HG03196 (cell line): ENCODE measurements around the gene PRKN.

Source experiments
- ATAC-seq: cut with Tn5 transposase; IDR thresholded peaks from one replicate; pipeline ENCODE4 v1.9.1; 2021; ENCODE audit not compliant: unreplicated experiment

The PRKN gene

GRCh38 chr6:162621246-162621645 lies 106.3 kb downstream of the PRKN start:
- ATAC-seq, result no peak

GRCh38 chr6:162620073-162620472 lies 107.5 kb downstream of the PRKN start:
- ATAC-seq, result no peak

GRCh38 chr6:162618448-162619002 lies 109.0 kb downstream of the PRKN start:
- no peak for ATAC-seq

- ATAC-seq, result no peak
These were observed 112.4 kb downstream of the PRKN start for GRCh38 chr6:162615016-162615705.

GRCh38 chr6:162613310-162613709 lies 114.3 kb downstream of the PRKN start:
- ATAC-seq, result no peak

- no peak for ATAC-seq
These were observed 115.0 kb downstream of the PRKN start for GRCh38 chr6:162612613-162613012.

GRCh38 chr6:162610351-162610750 lies 117.2 kb downstream of the PRKN start:
- ATAC-seq, result no peak

GRCh38 chr6:162605881-162606280 lies 121.7 kb downstream of the PRKN start:
- no peak for ATAC-seq

GRCh38 chr6:162603231-162604015 lies 124.1 kb downstream of the PRKN start:
- ATAC-seq, result no peak

- no peak for ATAC-seq
These were observed 124.8 kb downstream of the PRKN start for GRCh38 chr6:162602759-162603158.

- no peak for ATAC-seq
These were observed 130.9 kb downstream of the PRKN start for GRCh38 chr6:162596676-162597075.

- ATAC-seq, result no peak
These were observed 136.0 kb downstream of the PRKN start for GRCh38 chr6:162591517-162591916.

- no peak for ATAC-seq
These were observed 145.4 kb downstream of the PRKN start for GRCh38 chr6:162581988-162582780.

- ATAC-seq, result no peak
These were observed 146.9 kb downstream of the PRKN start for GRCh38 chr6:162580619-162581018.

GRCh38 chr6:162576016-162576415 lies 151.6 kb downstream of the PRKN start:
- ATAC-seq, result no peak

GRCh38 chr6:162572240-162572639 lies 155.3 kb downstream of the PRKN start:
- ATAC-seq, result no peak

GRCh38 chr6:162568266-162568665 lies 159.3 kb downstream of the PRKN start:
- ATAC-seq, result no peak

GRCh38 chr6:162562041-162562440 lies 165.5 kb downstream of the PRKN start:
- no peak for ATAC-seq

- no peak for ATAC-seq
These were observed 166.7 kb downstream of the PRKN start for GRCh38 chr6:162560891-162561290.

- ATAC-seq, result no peak
These were observed 173.0 kb downstream of the PRKN start for GRCh38 chr6:162554531-162554930.

GRCh38 chr6:162546905-162547304 lies 180.7 kb downstream of the PRKN start:
- ATAC-seq, result no peak
